PC-3 (cell line): ENCODE results near the gene SLC5A9. TPM values are rescaled to one million over a fixed set of nuclear protein-coding genes. Genes with fewer than 3 reads are reported as not detected.
"Not testable (repeated sequence)": the region's sequence is repeated elsewhere in the genome, so short reads cannot be mapped to it uniquely, and the experiment has no call there.

ENCODE experiments used
- ATAC-seq: fragments of 200-7000 bp; cut with Tn5 transposase; 2 replicates; pipeline ENCODE4 v1.9.1; 2020; ENCODE audit warnings: mild to moderate bottlenecking, moderate library complexity
- BruUV-seq: library from RNA; stranded (reverse); fragments of 400-500 nt; replicated peaks from 2 replicates; lab custom pipeline; 2021; lab: Mats Ljungman, UMichigan
- CTCF ChIA-PET: fragments of 300-600 bp; sonication (Branson Sonifier 250); formaldehyde crosslinking; loops from one replicate; lab custom pipeline; 2022; ENCODE audit warnings: antibody characterized with exemption; lab: Charles Lee
- POLR2A ChIA-PET: fragments of 300-600 bp; sonication (Branson Sonifier 250); formaldehyde crosslinking; loops from one replicate; lab custom pipeline; 2022; ENCODE audit warnings: antibody characterized with exemption; ENCODE audit not compliant: unreplicated experiment; lab: Charles Lee
- DNase-seq: peaks from one replicate; pipeline ENCODE4 v3.0.0-alpha.2; 2015
- H2AFZ ChIP-seq: fragments of 300-600 bp; sonication (generic); 2 replicates; pipeline ENCODE4 v1.6.0; 2016; ENCODE audit warnings: antibody characterized with exemption, low read length
- H3F3A ChIP-seq: fragments of 300-600 bp; sonication (generic); one replicate; pipeline ENCODE4 v1.6.0; 2017; ENCODE audit warnings: antibody characterized with exemption, low read length, control low read depth, mild to moderate bottlenecking; ENCODE audit not compliant: unreplicated experiment
- H3K27ac ChIP-seq: fragments of 300-600 bp; sonication (generic); 2 replicates; pipeline ENCODE4 v1.5.1; 2016; ENCODE audit warnings: mild to moderate bottlenecking, low read length
- H3K27me3 ChIP-seq: fragments of 300-600 bp; sonication (generic); 2 replicates; pipeline ENCODE4 v1.6.1; 2016; ENCODE audit warnings: low read length, mixed read lengths
- H3K36me3 ChIP-seq: fragments of 300-600 bp; sonication (generic); 2 replicates; pipeline ENCODE4 v1.6.1; 2016; ENCODE audit warnings: low read depth, mixed run types, low read length, mixed read lengths
- H3K4me1 ChIP-seq: fragments of 300-600 bp; sonication (generic); 2 replicates; pipeline ENCODE4 v1.5.1; 2016; ENCODE audit warnings: low read length; ENCODE audit not compliant: insufficient read depth
- H3K4me2 ChIP-seq: fragments of 300-600 bp; sonication (generic); 2 replicates; pipeline ENCODE4 v1.6.0; 2016; ENCODE audit warnings: low read length
- H3K4me3 ChIP-seq: fragments of 300-600 bp; sonication (generic); 2 replicates; pipeline ENCODE4 v1.5.1; 2016; ENCODE audit warnings: mild to moderate bottlenecking, low read length, mixed read lengths
- H3K79me2 ChIP-seq: fragments of 300-600 bp; sonication (generic); 2 replicates; pipeline ENCODE4 v1.6.1; 2017; ENCODE audit warnings: low read length, mixed read lengths
- H3K9ac ChIP-seq: fragments of 300-600 bp; sonication (generic); 2 replicates; pipeline ENCODE4 v1.6.0; 2016; ENCODE audit warnings: mild to moderate bottlenecking, low read length
- H3K9me2 ChIP-seq: fragments of 300-600 bp; sonication (generic); replicated peaks from 2 replicates; pipeline ENCODE4 v1.6.1; 2016; ENCODE audit warnings: mixed run types, low read length, mixed read lengths
- H3K9me3 ChIP-seq: fragments of 300-600 bp; sonication (generic); 2 replicates; pipeline ENCODE4 v1.6.1; 2016; ENCODE audit warnings: low read length, mixed read lengths
- H4K20me1 ChIP-seq: fragments of 300-600 bp; sonication (generic); 2 replicates; pipeline ENCODE4 v1.6.1; 2016; ENCODE audit warnings: low read length, mixed read lengths
- EZH2 ChIP-seq: fragments of 300-600 bp; sonication (generic); IDR thresholded peaks from one replicate; pipeline ENCODE4 v1.6.1; 2017; ENCODE audit warnings: antibody characterized with exemption, mild to moderate bottlenecking, low read length; ENCODE audit not compliant: unreplicated experiment
- EZH2phosphoT487 ChIP-seq: fragments of 300-600 bp; sonication (generic); IDR thresholded peaks from 2 replicates; pipeline ENCODE4 v1.6.1; 2018; ENCODE audit warnings: mild to moderate bottlenecking, antibody characterized with exemption, low read length, borderline replicate concordance
- intact Hi-C: fragments of 100-400 bp; cut with micrococcal nuclease; formaldehyde crosslinking; loops from 2 replicates; pipeline ENCODE4 v1.9.0; 2023
- total RNA-seq: library from RNA; depleted of rRNA; stranded (reverse); fragments of >200 nt; gene quantifications from 2 replicates; pipeline ENCODE4 v1.2.3, GENCODE V29; 2014
- TF ChIP-seq, protein P1 (sequence below): fragments of 300-600 bp; sonication (generic); conservative IDR thresholded peaks from 2 replicates; pipeline ENCODE4 v1.5.1; 2017; ENCODE audit warnings: antibody characterized with exemption, low read depth, mild to moderate bottlenecking, low read length

Gene SLC5A9
- total RNA-seq, 1 experiment from 2014 or later, result not detected

DNA sequence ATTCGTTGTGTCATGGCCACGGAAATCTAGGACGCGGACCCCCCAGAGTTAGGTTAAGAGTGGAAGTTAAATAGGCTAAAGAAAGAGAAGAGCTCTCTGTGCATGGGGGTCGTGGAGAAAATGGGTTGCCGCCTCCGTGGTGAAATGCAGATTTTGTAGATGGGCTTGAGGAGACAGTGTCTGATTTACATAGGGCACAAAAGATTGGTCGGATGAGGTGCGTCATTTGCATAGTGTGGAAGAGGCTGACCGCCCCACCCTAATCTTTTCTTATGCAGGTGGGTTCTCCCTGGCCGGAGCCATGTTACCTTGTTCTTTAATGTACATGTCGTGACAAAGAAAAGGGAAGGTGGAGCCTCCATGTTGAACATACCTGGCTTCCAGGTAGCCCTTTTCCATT lies 14.3 kb upstream of the SLC5A9 start:
- DNase-seq (no peak), ATAC-seq (no peak)
- Histone ChIP-seq H3F3A (no peaks in the 10 kb centered on the region), H3K9me3 (no peaks in the 10 kb centered on the region), H3K27ac (no peak overlapping the region), H3K79me2 (no peaks in the 10 kb centered on the region), H3K4me1 (no peaks in the 10 kb centered on the region), H3K4me2 (no peak overlapping the region), H2AFZ (no peak overlapping the region), H4K20me1 (no peaks in the 10 kb centered on the region), H3K4me3 (no peak overlapping the region), H3K36me3 (no peaks in the 10 kb centered on the region), H3K9me2 (no peaks in the 10 kb centered on the region), H3K27me3 (peaks cover 10% of the 10 kb centered on the region), H3K9ac (no peak overlapping the region)
- ChIA-PET POLR2A (no interaction called here), CTCF (no interaction called here)
- intact Hi-C loops, result no loop called here
- TF ChIP-seq EZH2phosphoT487, result no peak
- no peak for TF ChIP-seq EZH2
- TF ChIP-seq, protein P1, sequence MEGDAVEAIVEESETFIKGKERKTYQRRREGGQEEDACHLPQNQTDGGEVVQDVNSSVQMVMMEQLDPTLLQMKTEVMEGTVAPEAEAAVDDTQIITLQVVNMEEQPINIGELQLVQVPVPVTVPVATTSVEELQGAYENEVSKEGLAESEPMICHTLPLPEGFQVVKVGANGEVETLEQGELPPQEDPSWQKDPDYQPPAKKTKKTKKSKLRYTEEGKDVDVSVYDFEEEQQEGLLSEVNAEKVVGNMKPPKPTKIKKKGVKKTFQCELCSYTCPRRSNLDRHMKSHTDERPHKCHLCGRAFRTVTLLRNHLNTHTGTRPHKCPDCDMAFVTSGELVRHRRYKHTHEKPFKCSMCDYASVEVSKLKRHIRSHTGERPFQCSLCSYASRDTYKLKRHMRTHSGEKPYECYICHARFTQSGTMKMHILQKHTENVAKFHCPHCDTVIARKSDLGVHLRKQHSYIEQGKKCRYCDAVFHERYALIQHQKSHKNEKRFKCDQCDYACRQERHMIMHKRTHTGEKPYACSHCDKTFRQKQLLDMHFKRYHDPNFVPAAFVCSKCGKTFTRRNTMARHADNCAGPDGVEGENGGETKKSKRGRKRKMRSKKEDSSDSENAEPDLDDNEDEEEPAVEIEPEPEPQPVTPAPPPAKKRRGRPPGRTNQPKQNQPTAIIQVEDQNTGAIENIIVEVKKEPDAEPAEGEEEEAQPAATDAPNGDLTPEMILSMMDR, result no peak
- BruUV-seq, result no TSS peak

DNA sequence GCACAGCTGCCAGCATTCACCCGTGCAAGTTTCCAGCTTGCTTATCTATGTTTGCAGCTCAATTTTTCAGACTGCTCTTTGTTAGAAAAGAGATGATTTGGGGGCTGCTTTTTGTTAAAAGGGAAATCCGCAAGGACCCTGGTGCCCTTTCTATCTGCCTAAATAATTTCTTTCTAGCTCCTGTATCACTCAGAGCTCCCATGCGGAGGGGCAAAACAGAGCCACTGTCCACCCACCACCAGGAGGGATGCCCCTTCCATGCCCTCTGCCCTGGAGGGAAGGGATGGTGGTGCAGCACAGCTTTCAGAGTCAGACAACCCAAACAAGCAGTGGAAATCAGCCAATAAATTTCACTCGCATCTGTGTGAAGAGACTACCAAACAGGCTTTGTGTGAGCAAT lies 13.9 kb upstream of the SLC5A9 start:
- no TSS peak for BruUV-seq
- ATAC-seq, result no peak
- POLR2A ChIA-PET, result no interaction called here

DNA sequence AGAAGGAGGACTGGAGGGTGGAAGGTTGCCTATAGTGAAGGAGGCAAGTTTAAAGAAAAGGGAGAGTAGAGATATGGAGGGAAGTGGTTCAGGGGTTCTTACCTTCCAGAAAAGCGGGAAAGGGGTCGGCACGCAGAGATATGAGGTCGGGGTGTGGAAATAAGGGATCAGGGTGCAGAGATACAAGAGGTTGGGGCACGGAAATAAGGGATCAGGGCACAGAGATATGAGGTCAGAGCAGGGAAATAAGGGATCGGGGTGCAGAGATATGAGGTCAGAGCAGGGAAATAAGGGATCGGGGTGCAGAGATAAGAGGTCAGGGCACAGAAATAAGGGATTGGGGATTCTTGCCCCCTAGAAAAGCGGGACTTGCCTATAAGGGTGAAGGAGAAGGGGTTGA lies 9.1 kb upstream of the SLC5A9 start:
- H3K27ac ChIP-seq, H3K4me2 ChIP-seq, ATAC-seq, POLR2A ChIA-PET, H3K4me1 ChIP-seq, H4K20me1 ChIP-seq, H3K4me3 ChIP-seq, H3K36me3 ChIP-seq, H3K79me2 ChIP-seq, H3K9me3 ChIP-seq, H3F3A ChIP-seq, H2AFZ ChIP-seq, BruUV-seq, H3K9ac ChIP-seq, DNase-seq, intact Hi-C loops, CTCF ChIA-PET, H3K9me2 ChIP-seq: not testable (repeated sequence)
- H3K27me3 ChIP-seq, result peaks cover 23% of the 10 kb centered on the region

More for the DNA sequence above, 13.9 kb upstream of the SLC5A9 start:
- no peak for DNase-seq
- H4K20me1 ChIP-seq, result no peaks in the 10 kb centered on the region
- no peak overlapping the region for H3K9ac ChIP-seq
- H3K4me2 ChIP-seq, result no peak overlapping the region
- H3F3A ChIP-seq, result no peaks in the 10 kb centered on the region
- CTCF ChIA-PET, result no interaction called here
- intact Hi-C loops, result no loop called here
- no peak overlapping the region for H3K4me3 ChIP-seq
- no peaks in the 10 kb centered on the region for H3K9me2 ChIP-seq
- no peaks in the 10 kb centered on the region for H3K79me2 ChIP-seq
- no peak overlapping the region for H3K27ac ChIP-seq
- no peak overlapping the region for H2AFZ ChIP-seq
- H3K9me3 ChIP-seq, result no peaks in the 10 kb centered on the region
- H3K27me3 ChIP-seq, result peaks cover 14% of the 10 kb centered on the region
- TF ChIP-seq EZH2 (no peak), EZH2phosphoT487 (no peak)
- TF ChIP-seq, protein P1, result no peak
- no peaks in the 10 kb centered on the region for H3K36me3 ChIP-seq
- no peaks in the 10 kb centered on the region for H3K4me1 ChIP-seq

DNA sequence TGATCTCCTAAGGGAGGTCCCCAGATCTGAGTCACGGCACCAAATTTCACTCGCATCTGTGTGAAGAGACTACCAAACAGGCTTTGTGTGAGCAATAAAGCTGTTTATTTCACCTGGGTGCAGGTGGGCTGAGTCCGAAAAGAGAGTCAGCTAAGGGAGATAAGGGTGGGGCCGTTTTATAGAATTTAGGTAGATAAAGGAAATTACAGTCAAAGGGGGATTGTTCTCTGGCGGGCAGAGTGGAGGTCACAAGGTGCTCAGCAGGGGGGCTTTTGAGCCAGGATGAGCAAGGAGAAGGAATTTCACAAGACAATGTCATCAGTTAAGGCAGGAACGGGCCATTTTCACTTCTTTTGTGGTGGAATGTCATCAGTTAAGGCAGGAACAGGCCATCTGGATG lies 8.2 kb upstream of the SLC5A9 start:
- H3K36me3 ChIP-seq, H3K4me1 ChIP-seq, H3K9me2 ChIP-seq, intact Hi-C loops, BruUV-seq, H3K4me3 ChIP-seq, H4K20me1 ChIP-seq, H2AFZ ChIP-seq, ATAC-seq, H3K9ac ChIP-seq, CTCF ChIA-PET, POLR2A ChIA-PET, H3F3A ChIP-seq, H3K79me2 ChIP-seq, H3K27ac ChIP-seq, DNase-seq, H3K4me2 ChIP-seq, H3K9me3 ChIP-seq: not testable (repeated sequence)
- peaks cover 23% of the 10 kb centered on the region for H3K27me3 ChIP-seq
